WTC11 (cell line): Measurements from ENCODE around the gene ZNF593OS. TPM values are rescaled to one million over a fixed set of nuclear protein-coding genes. Genes with fewer than 3 reads are reported as not detected.

ENCODE experiments used
- ATAC-seq: fragments of 200-7000 bp; cut with Tn5 transposase; 2 replicates; pipeline ENCODE4 v1.10.0; 2021; ENCODE audit warnings: mild to moderate bottlenecking, moderate library complexity
- CTCF ChIA-PET: fragments of 300-600 bp; sonication (Branson Sonifier 250); formaldehyde crosslinking; loops from one replicate; lab custom pipeline; 2021; ENCODE audit warnings: antibody characterized with exemption; lab: Charles Lee
- POLR2A ChIA-PET: fragments of 350-600 bp; sonication (Branson Sonifier 250); formaldehyde crosslinking; loops from one replicate; lab custom pipeline; 2021; ENCODE audit warnings: antibody characterized with exemption; lab: Charles Lee
- DNase-seq: peaks from one replicate; pipeline ENCODE4 v3.0.0; 2021; ENCODE audit warnings: low spot score
- H3K27ac Mint-ChIP-seq: 2 replicates; pipeline ENCODE4 v1.8.0; 2021; ENCODE audit warnings: mixed read lengths
- H3K27me3 Mint-ChIP-seq: 2 replicates; pipeline ENCODE4 v1.8.0; 2021; ENCODE audit warnings: low read depth, mild to moderate bottlenecking, moderate library complexity, mixed read lengths
- H3K36me3 Mint-ChIP-seq: 2 replicates; pipeline ENCODE4 v1.8.0; 2021; ENCODE audit warnings: mixed read lengths
- H3K4me1 Mint-ChIP-seq: 2 replicates; pipeline ENCODE4 v1.8.0; 2022; ENCODE audit warnings: mixed read lengths
- H3K4me3 Mint-ChIP-seq: 2 replicates; pipeline ENCODE4 v1.8.0; 2021; ENCODE audit warnings: mild to moderate bottlenecking, moderate library complexity, mixed read lengths
- H3K9me3 Mint-ChIP-seq: 2 replicates; pipeline ENCODE4 v1.8.0; 2021; ENCODE audit warnings: mixed read lengths
- AFF4 ChIP-seq: sonication (generic); formaldehyde crosslinking; IDR thresholded peaks from 2 replicates; pipeline ENCODE4 v1.8.1; 2023; ENCODE audit warnings: mild to moderate bottlenecking, missing genetic modification reagents, borderline replicate concordance
- ATF6 ChIP-seq: sonication (generic); formaldehyde crosslinking; IDR thresholded peaks from 2 replicates; pipeline ENCODE4 v1.8.1; 2023; ENCODE audit warnings: mild to moderate bottlenecking, missing genetic modification reagents
- E2F4 ChIP-seq: sonication (generic); formaldehyde crosslinking; IDR thresholded peaks from 2 replicates; pipeline ENCODE4 v1.8.1; 2022; ENCODE audit warnings: low read depth, mild to moderate bottlenecking, moderate library complexity, missing genetic modification reagents, borderline replicate concordance
- EMX1 ChIP-seq: fragments of 250-450 bp; sonication (Bioruptor Pico); IDR thresholded peaks from 2 replicates; pipeline ENCODE4 v1.8.0; 2021; ENCODE audit warnings: mild to moderate bottlenecking
- ESRRA ChIP-seq: sonication (generic); formaldehyde crosslinking; IDR thresholded peaks from 2 replicates; pipeline ENCODE4 v1.8.1; 2022; ENCODE audit warnings: mild to moderate bottlenecking, missing genetic modification reagents, borderline replicate concordance
- FOXK1 ChIP-seq: sonication (generic); formaldehyde crosslinking; IDR thresholded peaks from 2 replicates; pipeline ENCODE4 v1.8.0; 2022; ENCODE audit warnings: mild to moderate bottlenecking, moderate library complexity, missing genetic modification reagents
- GRHL2 ChIP-seq: fragments of 250-450 bp; sonication (Bioruptor Pico); IDR thresholded peaks from 2 replicates; pipeline ENCODE4 v1.8.0; 2022; ENCODE audit warnings: mild to moderate bottlenecking, moderate library complexity; ENCODE audit not compliant: insufficient replicate concordance, severe bottlenecking
- IRF2 ChIP-seq: sonication (generic); formaldehyde crosslinking; IDR thresholded peaks from 2 replicates; pipeline ENCODE4 v1.8.0; 2022; ENCODE audit warnings: low read depth, missing genetic modification reagents, borderline replicate concordance
- NR1H2 ChIP-seq: sonication (generic); formaldehyde crosslinking; IDR thresholded peaks from 2 replicates; pipeline ENCODE4 v1.9.0; 2021; ENCODE audit warnings: mild to moderate bottlenecking, moderate library complexity, missing genetic modification reagents
- OVOL2 ChIP-seq: fragments of 250-450 bp; sonication (Bioruptor Pico); IDR thresholded peaks from 2 replicates; pipeline ENCODE4 v1.9.0; 2021; ENCODE audit warnings: mild to moderate bottlenecking, borderline replicate concordance
- SP1 ChIP-seq: sonication (generic); formaldehyde crosslinking; conservative IDR thresholded peaks from 2 replicates; pipeline ENCODE4 v1.8.1; 2022; ENCODE audit warnings: missing genetic modification reagents
- TEAD1 ChIP-seq: sonication (generic); formaldehyde crosslinking; IDR thresholded peaks from 2 replicates; pipeline ENCODE4 v1.8.0; 2022; ENCODE audit warnings: mild to moderate bottlenecking, missing genetic modification reagents
- TP53 ChIP-seq: sonication (generic); formaldehyde crosslinking; IDR thresholded peaks from 2 replicates; pipeline ENCODE4 v1.8.1; 2023; ENCODE audit warnings: mild to moderate bottlenecking, missing genetic modification reagents
- ZNF263 ChIP-seq: sonication (generic); formaldehyde crosslinking; IDR thresholded peaks from 2 replicates; pipeline ENCODE4 v1.8.1; 2022; ENCODE audit warnings: low read depth, mild to moderate bottlenecking, moderate library complexity, missing genetic modification reagents
- ZNF281 ChIP-seq: sonication (generic); formaldehyde crosslinking; IDR thresholded peaks from 2 replicates; pipeline ENCODE4 v1.8.0; 2023; ENCODE audit warnings: mild to moderate bottlenecking, missing genetic modification reagents
- ZNF671 ChIP-seq: fragments of 250-450 bp; sonication (Bioruptor Pico); IDR thresholded peaks from 2 replicates; pipeline ENCODE4 v1.8.0; 2021; ENCODE audit warnings: mild to moderate bottlenecking
- total RNA-seq: library from RNA; stranded (reverse); gene quantifications from 3 replicates; pipeline ENCODE4 v1.2.3, GENCODE V29; 2021
- TF ChIP-seq, protein P1 (sequence below): fragments of 250-450 bp; sonication (Bioruptor Pico); IDR thresholded peaks from 2 replicates; pipeline ENCODE4 v1.9.0; 2021; ENCODE audit warnings: mild to moderate bottlenecking
- TF ChIP-seq, protein P2 (sequence below): sonication (generic); formaldehyde crosslinking; IDR thresholded peaks from 2 replicates; pipeline ENCODE4 v1.8.1; 2022; ENCODE audit warnings: missing genetic modification reagents, borderline replicate concordance
- TF ChIP-seq, protein P3 (sequence below): sonication (generic); formaldehyde crosslinking; conservative IDR thresholded peaks from 2 replicates; pipeline ENCODE4 v1.8.1; 2023; ENCODE audit warnings: mild to moderate bottlenecking, low read depth, missing genetic modification reagents, moderate library complexity
- TF ChIP-seq, protein P4 (sequence below): sonication (generic); formaldehyde crosslinking; IDR thresholded peaks from 2 replicates; pipeline ENCODE4 v1.8.1; 2023; ENCODE audit warnings: mild to moderate bottlenecking, missing genetic modification reagents, moderate library complexity

Gene ZNF593OS
- total RNA-seq, 1 experiment from 2014 or later = not detected

DNA sequence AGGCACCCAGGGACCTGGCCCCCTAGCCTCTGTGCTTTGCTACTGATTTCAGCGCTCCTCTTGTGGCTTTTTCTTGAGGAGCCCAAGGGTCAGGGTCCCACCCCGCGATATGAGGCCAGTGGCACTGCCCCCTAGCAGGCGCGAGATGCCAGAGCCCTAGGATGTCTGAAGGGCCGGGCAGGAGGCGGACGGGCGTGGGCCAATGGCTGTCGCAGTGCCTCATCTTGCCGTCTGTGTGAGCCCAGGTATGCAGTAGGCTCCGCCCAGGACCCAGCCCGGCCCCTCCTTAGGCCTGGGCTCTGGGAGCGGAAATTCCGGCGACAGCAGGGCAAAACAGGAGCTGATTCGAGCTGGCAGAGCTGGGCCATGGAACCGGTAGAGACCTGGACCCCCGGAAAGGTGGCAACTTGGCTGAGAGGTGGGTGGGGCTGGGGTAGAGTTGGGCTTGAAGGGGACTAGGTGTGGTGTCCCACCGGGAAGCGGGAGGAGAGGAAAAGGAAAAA lies 5.6 kb upstream of the ZNF593OS start, which contains the start of gene CNKSR1 (continued):
- TF ChIP-seq AFF4 (CRISPR knock-in tag) (no peak), SP1 (CRISPR knock-in tag) (peak; percentile 77), IRF2 (CRISPR knock-in tag) (no peak), OVOL2 (CRISPR knock-in tag) (no peak), ZNF281 (CRISPR knock-in tag) (no peak), TEAD1 (CRISPR knock-in tag) (peak; percentile 92), ZNF671 (no peak)
- TF ChIP-seq, protein P1, sequence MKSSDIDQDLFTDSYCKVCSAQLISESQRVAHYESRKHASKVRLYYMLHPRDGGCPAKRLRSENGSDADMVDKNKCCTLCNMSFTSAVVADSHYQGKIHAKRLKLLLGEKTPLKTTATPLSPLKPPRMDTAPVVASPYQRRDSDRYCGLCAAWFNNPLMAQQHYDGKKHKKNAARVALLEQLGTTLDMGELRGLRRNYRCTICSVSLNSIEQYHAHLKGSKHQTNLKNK (CRISPR knock-in tag) = no peak

- ChIA-PET CTCF (no interaction called here), POLR2A (no interaction called here)
- Mint-ChIP-seq H3K4me3 (no peak overlapping the region), H3K4me1 (peaks cover 19% of the 10 kb centered on the region), H3K27ac (no peak overlapping the region), H3K27me3 (no peaks in the 10 kb centered on the region), H3K9me3 (no peaks in the 10 kb centered on the region), H3K36me3 (no peaks in the 10 kb centered on the region)
- TF ChIP-seq, protein P2, sequence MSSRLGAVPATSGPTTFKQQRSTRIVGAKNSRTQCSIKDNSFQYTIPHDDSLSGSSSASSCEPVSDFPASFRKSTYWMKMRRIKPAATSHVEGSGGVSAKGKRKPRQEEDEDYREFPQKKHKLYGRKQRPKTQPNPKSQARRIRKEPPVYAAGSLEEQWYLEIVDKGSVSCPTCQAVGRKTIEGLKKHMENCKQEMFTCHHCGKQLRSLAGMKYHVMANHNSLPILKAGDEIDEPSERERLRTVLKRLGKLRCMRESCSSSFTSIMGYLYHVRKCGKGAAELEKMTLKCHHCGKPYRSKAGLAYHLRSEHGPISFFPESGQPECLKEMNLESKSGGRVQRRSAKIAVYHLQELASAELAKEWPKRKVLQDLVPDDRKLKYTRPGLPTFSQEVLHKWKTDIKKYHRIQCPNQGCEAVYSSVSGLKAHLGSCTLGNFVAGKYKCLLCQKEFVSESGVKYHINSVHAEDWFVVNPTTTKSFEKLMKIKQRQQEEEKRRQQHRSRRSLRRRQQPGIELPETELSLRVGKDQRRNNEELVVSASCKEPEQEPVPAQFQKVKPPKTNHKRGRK (CRISPR knock-in tag) = no peak
- TF ChIP-seq TP53 (no peak), IRF2 (CRISPR knock-in tag) (no peak), EMX1 (no peak), E2F4 (CRISPR knock-in tag) (no peak), FOXK1 (no peak), ATF6 (CRISPR knock-in tag) (no peak), GRHL2 (no peak), ESRRA (CRISPR knock-in tag) (no peak), NR1H2 (CRISPR knock-in tag) (no peak), ZNF263 (CRISPR knock-in tag) (no peak)
- TF ChIP-seq, protein P3, sequence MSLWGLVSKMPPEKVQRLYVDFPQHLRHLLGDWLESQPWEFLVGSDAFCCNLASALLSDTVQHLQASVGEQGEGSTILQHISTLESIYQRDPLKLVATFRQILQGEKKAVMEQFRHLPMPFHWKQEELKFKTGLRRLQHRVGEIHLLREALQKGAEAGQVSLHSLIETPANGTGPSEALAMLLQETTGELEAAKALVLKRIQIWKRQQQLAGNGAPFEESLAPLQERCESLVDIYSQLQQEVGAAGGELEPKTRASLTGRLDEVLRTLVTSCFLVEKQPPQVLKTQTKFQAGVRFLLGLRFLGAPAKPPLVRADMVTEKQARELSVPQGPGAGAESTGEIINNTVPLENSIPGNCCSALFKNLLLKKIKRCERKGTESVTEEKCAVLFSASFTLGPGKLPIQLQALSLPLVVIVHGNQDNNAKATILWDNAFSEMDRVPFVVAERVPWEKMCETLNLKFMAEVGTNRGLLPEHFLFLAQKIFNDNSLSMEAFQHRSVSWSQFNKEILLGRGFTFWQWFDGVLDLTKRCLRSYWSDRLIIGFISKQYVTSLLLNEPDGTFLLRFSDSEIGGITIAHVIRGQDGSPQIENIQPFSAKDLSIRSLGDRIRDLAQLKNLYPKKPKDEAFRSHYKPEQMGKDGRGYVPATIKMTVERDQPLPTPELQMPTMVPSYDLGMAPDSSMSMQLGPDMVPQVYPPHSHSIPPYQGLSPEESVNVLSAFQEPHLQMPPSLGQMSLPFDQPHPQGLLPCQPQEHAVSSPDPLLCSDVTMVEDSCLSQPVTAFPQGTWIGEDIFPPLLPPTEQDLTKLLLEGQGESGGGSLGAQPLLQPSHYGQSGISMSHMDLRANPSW (CRISPR knock-in tag) = no peak
- TF ChIP-seq, protein P4, sequence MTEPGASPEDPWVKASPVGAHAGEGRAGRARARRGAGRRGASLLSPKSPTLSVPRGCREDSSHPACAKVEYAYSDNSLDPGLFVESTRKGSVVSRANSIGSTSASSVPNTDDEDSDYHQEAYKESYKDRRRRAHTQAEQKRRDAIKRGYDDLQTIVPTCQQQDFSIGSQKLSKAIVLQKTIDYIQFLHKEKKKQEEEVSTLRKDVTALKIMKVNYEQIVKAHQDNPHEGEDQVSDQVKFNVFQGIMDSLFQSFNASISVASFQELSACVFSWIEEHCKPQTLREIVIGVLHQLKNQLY (CRISPR knock-in tag) = no peak
- ATAC-seq (no peak), DNase-seq (no peak)
Measured at GRCh38 chr1:26175346-26175745, 3.7 kb upstream of the ZNF593OS start.
